GM12875 (cell line): ENCODE results near the gene LY9.
A peak's percentile ranks its signal among the peaks of the same experiment; 100 is the strongest.

Experiments used
- H3K4me3 ChIP-seq: one replicate; pipeline ENCODE4 v1.5.1; 2011; ENCODE audit warnings: low read depth, low read length, control low read depth
- CTCF ChIP-seq: IDR thresholded peaks from 2 replicates; pipeline ENCODE4 v1.5.1; 2011; ENCODE audit warnings: low read depth, mild to moderate bottlenecking, control low read depth, inconsistent platforms, low read length, moderate library complexity, borderline replicate concordance; ENCODE audit not compliant: insufficient read depth

The LY9 gene

GRCh38 chr1:160759740-160760139, 36.2 kb upstream of the LY9 start:
- no peak overlapping the region for H3K4me3 ChIP-seq
- no peak for TF ChIP-seq CTCF

GRCh38 chr1:160761046-160761445, 34.9 kb upstream of the LY9 start:
- no peak overlapping the region for H3K4me3 ChIP-seq
- TF ChIP-seq CTCF = no peak

- TF ChIP-seq CTCF = no peak
- H3K4me3 ChIP-seq = no peak overlapping the region
These were observed 34.1 kb upstream of the LY9 start for GRCh38 chr1:160761886-160762285.

- no peak for TF ChIP-seq CTCF
- no peak overlapping the region for H3K4me3 ChIP-seq
These were observed 32.0 kb upstream of the LY9 start for GRCh38 chr1:160763993-160764392.

GRCh38 chr1:160767395-160768294, 28.3 kb upstream of the LY9 start:
- no peak for TF ChIP-seq CTCF
- peak overlapping the region; percentile 44 for H3K4me3 ChIP-seq

GRCh38 chr1:160768295-160768657, 27.7 kb upstream of the LY9 start:
- TF ChIP-seq CTCF = peak; percentile 94
- H3K4me3 ChIP-seq = peak overlapping the region; percentile 44

- no peak for TF ChIP-seq CTCF
- H3K4me3 ChIP-seq = no peak overlapping the region
These were observed 23.6 kb upstream of the LY9 start for GRCh38 chr1:160772331-160772730.
